CD4-positive, alpha-beta T cell treated with Interleukin-21 for 1 hour (primary cell): Measurements from ENCODE around the gene DYRK3.
"Not testable (repeated sequence)": the region's sequence is repeated elsewhere in the genome, so short reads cannot be mapped to it uniquely, and the experiment has no call there.

Source experiments
- DNase-seq: peaks from one replicate; pipeline ENCODE4 v3.0.0-alpha.2; 2020

DYRK3 gene

DNA sequence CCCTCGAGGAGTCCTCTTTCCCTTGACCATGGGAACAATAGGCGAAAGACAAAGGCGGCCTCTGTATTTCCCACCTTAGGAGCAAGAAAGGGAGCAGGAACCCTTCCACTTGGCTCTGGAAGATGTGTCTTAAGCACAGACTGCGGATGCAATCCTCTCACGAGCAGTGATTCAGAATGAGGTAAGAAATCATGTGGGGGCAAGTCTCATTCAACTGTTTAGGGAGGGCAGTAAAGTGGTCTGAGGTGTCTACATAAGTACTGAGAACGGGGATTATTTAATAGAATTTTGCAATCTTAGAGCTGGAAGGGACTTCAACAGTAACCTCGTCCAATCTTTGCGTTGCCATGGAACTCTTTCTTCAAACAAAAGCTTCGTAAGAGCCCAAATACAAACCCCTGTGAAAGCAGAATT lies 1.6 kb upstream of the DYRK3 start:
- no peak for DNase-seq

- DNase-seq: peak; percentile 72
These were observed 814 bp upstream of the DYRK3 start for GRCh38 chr1:206634365-206635079.

GRCh38 chr1:206635978-206636345 lies 626 bp downstream of the DYRK3 start:
- DNase-seq: peak; percentile 16

DNA sequence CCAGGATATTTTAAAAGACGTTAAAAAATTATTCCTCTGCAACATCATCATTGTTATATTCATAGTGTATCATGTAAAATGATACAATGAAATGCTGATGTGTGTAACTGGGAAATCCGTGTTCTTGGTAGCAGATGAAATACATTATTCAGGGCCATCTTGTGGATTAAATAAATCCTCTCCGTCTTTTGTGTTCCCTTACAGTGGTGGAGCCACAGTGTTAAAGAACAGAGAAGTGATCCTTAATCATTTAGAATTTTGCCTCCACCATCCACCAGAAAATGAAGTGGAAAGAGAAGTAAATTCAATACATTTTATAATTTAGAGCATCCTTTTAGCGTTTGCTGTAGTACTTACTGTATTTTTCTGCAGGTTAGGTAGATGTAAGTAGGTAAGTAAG lies 1.3 kb downstream of the DYRK3 start:
- no peak for DNase-seq

DNA sequence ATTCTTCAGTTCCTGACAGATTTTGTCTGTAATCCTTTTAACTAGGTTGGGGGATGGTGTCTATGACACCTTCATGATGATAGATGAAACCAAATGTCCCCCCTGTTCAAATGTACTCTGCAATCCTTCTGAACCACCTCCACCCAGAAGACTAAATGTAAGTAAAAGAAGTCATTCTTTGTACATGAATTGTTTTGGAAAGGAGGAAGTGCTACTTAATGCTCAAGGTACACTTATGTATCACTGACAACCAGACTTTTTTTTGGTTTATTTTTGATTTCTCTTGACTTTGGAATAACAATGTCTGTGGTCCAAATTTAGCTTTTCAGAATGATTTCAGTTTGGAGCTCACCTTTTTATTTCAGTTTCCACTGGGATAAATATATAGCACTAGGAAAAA lies 2.3 kb downstream of the DYRK3 start:
- no peak for DNase-seq

- DNase-seq: not testable (repeated sequence)
These were observed 6.7 kb downstream of the DYRK3 start for GRCh38 chr1:206642074-206642473.

GRCh38 chr1:206643118-206643698 lies 7.9 kb downstream of the DYRK3 start:
- DNase-seq: no peak

DNA sequence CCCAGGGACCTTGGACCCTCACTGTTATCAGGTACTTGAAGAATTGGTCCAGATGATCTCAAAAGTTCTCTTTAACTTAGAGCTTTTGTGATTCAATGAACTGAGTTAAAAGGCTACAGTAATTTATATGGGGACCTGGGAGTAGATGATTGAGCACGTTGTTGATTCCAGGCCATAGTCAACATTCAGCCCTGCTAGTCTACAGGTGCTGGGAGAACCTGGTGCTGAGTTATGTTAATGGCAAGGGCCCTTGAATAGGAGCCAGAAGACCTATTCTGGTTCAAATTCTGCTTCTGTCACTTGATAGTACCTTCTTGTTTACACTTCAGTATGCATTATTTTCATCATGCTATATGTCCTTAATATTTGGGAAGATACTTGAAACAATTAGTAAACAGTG lies 11.2 kb downstream of the DYRK3 start:
- no peak for DNase-seq

DNA sequence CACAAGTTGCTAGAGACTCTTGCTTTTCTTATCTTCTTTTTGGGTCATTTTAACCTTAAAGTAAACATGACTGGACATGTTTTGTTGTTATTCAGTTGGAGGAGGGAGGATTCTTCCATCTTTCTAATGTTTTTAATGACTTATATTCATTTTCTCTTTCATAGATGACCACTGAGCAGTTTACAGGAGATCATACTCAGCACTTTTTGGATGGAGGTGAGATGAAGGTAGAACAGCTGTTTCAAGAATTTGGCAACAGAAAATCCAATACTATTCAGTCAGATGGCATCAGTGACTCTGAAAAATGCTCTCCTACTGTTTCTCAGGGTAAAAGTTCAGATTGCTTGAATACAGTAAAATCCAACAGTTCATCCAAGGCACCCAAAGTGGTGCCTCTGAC lies 11.9 kb downstream of the DYRK3 start:
- no peak for DNase-seq

- no peak for DNase-seq
These were observed 14.1 kb downstream of the DYRK3 start for GRCh38 chr1:206649261-206649921.

- DNase-seq: no peak
These were observed 15.7 kb downstream of the DYRK3 start for GRCh38 chr1:206651014-206651413.

DNA sequence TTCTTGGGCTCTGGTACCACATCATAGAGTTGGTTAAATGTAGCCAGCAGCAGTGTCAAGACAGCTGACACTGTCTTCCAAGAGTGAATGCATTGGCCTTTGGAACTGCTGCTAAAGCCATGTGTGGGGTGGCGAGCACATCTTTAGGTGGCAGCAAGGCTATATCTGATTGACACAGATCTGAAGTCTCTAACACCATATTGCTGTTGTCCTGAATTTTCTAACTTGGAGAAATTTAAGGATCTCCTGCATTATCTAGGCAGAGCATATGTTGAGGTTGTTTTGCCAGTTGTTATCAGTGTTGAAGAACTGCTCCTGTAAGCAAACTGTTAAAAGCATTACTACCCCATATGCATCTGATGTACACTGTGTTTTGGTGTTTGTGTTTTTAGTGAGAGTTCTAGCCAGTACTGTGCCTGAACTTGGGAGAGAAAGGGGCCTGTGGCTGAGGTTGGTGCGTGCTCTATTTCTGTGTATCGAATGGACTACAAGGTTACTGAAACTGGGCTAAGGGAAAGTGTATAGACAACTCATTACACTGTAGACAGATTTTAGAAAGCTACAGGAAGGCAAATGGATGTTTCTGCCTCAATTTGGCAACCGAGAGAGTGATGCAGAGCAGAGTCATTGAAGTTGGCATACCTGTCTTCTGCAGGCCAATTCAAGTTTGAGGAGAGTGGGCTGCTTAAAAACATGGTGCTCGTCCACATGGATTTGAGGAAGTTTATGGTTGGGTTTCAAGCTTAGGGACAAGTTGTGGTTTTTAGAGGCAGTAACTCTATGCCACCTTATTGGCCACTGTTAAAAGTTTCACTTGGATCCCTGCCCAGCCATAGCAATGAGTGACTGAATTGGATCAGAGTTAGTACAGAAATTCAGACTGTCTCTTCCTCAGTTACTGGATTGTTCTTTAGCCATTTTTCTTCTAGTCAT lies 16.9 kb downstream of the DYRK3 start:
- DNase-seq: no peak

DNA sequence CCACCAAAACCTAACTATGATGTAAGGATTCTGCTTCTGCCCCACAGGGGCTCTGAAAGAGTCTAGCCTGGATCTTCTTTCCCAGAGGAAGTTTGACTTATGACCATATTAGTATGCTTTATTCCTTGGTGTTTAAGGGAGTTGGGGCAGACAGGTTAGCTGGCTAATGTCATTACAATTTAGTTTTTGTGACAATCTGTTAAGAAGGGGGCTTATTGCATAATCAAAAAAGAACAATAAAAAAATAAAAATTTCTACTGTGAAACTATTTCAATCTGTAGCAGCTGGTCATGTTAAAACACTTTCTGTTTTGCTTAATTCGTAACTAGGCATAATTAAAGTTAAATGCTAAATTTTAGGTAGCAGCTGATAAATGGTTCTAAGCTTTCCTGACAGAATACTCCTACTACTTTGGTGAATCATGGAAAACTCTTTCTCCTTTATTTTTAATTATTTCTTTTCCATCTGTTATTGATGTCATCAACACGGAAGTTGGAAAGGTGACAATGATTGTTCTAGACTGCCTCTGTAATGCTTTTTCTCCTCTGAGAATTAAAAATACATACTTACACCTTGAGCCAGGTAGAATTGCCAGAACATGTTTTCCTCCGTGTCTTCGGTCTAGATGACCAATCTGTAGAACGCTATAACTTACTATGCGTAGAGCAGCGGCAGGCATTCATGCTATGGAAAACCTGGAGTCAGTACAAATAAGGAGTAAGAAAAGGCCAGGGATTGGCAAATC lies 18.6 kb downstream of the DYRK3 start:
- DNase-seq: no peak

- no peak for DNase-seq
These were observed 19.5 kb downstream of the DYRK3 start for GRCh38 chr1:206654828-206655227.

- DNase-seq: no peak
These were observed 20.1 kb downstream of the DYRK3 start for GRCh38 chr1:206655471-206655882.

- DNase-seq: no peak
These were observed 21.6 kb downstream of the DYRK3 start for GRCh38 chr1:206656936-206657335.

DNA sequence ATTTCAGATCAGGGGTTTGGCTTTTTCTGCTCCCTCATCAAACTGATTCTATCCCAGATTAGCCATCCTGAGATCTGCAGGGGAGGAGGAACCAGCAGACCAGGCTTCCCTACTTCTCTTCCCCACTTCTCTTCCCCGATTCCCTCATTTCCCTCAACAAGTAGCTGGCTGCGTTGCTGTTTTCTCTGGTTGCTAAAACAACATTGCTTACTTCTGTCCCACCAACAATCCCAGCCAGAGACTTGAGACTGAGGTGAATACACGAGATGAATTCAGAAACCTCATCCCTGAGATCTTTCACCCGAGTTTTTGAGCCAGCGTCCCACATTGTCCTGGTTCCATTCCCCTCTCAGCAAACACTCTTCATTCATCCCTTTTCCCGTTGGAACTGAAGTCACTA lies 22.4 kb downstream of the DYRK3 start:
- no peak for DNase-seq

- peak; percentile 56 for DNase-seq
These were observed 23.1 kb downstream of the DYRK3 start for GRCh38 chr1:206658264-206658980.

DNA sequence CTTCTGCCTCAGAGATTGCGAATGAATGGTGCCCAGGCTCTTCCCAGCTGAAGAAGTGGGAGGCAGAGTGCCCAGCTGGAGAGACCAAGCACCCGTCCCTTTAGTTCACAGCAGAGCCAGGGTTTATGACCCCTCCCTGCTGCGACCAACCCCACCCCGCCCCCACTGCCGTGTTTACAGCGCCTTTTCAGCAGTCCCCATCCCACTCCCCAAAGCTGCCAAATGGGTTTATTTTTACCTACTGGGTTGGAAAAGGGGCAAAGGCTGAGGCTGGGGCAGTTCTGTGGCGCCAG lies 23.6 kb downstream of the DYRK3 start:
- DNase-seq: no peak

- DNase-seq: no peak
These were observed 24.8 kb downstream of the DYRK3 start for GRCh38 chr1:206660136-206660535.

- no peak for DNase-seq
These were observed 26.0 kb downstream of the DYRK3 start for GRCh38 chr1:206661161-206661820.
